ENCODE data around the gene S100A12.
"Not testable (repeated sequence)": the region's sequence is repeated elsewhere in the genome, so short reads cannot be mapped to it uniquely, and the experiment has no call there.

The S100A12 gene

DNA sequence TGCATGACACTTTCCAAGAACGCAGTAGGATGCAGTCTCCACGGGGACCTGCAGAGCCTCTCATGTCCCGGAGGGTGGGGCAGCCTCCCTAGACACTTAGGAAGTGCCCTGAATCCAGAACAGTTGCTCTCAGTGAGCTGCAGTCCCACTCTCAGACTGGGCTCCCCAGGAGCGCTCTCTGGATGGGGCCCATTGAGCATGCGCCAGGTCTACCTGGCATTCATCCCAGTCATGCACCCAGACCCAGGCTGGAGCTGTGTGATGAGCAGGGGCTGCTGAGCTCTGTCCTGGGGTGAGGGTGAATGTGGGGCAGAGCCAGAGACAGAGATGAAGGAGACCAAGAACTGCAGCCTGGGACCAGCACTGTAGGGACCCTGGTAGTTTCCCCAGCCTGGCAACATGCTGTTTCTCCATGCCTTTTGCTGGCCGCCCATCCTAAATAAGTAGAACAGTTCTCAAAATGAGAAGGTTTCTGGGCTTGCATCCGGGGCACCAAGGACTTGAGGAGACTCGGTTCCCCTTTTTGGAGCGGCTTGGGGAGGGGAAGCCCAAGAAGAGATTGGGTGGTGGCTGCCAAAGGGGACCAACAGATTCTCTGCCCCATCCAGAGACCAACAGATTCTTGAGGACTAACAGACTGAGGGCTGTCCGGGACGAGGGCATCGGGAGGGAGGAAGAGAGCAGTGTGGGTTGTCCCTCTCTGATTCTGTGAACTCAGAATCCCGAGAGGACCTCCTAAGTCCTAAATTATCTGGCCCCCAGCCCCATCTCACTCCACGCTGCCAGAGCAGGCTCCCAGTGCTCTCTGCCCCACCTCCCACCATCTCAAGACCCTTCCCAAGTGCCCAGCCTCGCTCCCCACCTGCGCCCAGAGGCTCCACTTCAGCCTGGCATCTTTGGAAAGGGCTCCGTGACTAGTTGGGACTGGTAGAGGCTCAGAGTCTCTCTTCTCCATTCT, 25.8 kb downstream of the S100A12 start:
- no peak for DNase-seq

DNA sequence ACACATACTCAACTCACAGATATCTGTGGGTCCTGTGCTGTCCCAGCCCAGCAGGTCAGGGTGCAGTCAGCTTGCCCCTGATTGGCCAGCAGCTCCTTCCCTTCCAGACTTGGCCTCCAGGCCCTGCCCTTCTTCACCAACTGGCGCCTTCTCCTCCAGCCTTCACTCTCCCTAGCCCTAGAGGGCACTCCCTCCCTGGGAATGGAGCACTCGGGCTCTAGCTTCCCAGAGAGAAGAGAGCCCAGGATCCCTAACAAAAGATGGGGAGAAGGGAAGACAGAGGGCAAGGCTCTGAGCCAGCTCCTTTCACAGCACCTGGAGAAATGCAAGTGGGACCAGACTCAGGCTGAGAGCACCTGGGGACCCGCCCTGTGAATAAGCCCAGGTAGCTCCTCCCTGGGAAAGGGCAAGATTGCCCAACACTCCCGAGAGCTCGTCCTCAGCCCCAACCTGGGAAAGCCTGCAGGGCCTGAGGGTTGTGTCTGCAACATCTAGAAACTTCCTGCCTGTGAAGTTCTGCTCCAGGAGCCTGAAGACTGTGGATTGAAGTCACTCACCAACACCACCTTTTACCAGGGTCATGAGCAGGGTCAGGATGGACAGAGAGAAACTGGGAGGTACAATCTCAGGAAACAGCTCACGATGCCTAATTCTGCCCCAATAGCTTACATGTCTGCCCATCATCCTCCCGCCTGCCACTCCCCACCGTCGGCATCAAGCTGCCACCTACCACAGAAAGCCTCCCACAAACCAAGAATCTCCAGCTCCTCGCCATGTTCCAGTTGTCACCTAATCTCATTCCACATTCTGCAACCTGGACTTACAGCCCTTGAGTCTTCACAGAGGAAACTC, 26.7 kb downstream of the S100A12 start, which contains the start of gene PGLYRP4:
PGLYRP4 (minus strand) TSS at position 331 of the 852 bp plus-strand sequence. CDS start 909 bp downstream, outside the sequence.
- no peak for DNase-seq

DNA sequence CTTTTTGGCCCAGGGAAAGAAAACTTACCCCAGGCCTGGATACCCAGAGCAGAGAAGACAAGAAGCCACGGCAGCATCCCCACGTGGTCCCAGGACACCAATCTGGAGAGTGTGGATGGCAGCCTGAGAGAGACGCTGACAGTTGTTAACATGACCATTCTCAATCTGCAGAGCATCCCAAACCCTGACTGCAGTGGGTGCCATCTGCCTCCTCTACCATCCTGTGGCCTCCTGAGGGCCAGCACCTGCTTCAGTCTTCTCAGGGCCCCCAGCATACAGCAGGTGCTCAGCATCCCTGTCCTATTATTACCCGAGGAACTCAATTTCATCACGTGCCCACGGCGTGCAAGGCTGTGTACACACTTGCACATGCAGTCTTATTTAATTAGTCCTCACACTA, 27.6 kb downstream of the S100A12 start:
- DNase-seq: no peak

DNA sequence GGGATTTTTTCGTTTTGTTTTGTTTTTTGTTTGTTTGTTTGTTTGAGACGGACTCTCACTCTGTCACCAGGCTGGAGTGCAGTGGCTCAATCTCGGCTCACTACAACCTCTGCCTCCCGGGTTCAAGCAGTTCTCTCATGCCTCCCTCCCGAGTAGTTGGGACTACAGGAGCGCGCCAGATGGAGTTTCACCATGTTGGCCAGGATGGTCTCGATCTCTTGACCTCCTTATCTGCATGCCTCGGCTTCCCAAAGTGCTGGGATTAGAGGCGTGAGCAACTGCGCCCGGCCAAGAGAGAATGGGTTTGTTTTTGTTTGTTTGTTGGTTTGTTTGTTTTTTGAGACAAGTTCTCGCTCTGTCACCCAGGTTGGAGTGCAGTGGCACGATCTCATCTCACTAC, 28.4 kb downstream of the S100A12 start:
- DNase-seq: not testable (repeated sequence)

DNA sequence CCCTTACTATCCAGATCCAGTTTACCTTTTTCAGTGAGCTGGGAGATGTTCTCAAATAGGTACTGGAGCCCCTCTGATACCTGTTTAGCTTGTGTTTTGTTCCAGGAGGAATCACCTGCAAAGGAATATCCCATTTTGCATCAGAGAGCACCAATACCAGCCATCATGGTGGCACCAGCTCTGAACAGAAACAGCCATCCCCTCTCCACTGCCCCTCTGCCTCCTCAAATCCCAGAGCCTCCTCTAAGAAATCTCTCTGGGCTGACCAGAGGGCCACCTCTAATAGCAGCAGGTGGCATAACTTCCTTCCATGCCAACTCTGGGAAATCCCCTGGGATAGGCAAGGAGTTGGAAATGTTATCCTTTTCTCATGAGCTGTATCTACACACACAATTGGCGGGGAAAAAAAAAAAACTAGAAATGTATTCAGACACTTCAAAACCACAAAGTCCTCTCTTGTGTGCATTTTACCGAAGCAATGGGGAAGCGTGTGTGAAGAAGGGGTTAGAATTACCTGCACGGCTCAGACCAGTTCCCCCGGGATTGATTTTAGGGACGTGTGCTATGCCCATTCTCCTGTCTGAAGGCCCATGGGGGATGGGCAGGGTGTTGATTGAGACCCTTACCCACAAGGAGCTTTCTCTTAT, 29.2 kb downstream of the S100A12 start:
- DNase-seq: no peak

DNA sequence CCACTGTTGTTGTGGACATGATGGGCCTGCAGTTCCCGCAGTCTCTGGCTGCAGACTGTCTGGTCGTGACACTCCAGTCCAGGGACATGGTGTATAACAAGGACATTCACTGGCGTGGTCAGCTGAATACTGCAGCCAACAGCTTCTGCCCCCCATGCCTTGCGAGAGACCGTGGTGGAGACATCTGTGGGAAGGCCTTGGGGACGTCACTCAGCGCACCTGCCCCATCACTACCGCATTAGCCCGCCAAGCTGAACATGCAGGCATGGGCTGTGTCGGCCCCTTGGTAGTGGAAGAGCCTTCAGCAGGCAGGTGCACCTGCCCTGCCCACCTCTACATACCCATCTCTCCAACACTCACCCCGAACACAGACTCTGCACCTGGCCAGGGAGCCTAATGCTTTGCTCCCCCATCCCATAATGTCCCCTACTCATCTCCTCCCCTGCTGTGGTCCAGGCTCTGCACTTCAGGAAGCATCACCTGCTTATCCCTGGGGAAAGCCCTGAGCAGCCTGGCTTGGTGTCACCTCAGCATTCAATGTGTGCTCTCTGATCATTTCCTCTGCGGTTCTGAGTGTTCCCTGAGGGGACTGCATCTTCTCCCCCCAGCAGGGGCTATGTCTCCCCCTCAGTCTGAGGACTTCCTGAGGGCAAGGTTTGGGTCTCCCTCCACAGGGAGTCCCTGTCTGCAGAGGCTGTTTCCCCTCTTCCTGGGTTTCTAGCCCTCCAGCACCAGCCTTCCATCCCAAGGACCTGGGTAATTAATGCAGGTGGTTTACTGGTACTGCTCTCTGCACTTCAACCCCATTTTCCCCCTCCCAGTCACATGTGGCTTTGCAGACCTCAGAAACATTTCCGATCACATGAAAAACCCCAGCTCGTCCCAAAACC, 30.0 kb downstream of the S100A12 start:
- no peak for DNase-seq

DNA sequence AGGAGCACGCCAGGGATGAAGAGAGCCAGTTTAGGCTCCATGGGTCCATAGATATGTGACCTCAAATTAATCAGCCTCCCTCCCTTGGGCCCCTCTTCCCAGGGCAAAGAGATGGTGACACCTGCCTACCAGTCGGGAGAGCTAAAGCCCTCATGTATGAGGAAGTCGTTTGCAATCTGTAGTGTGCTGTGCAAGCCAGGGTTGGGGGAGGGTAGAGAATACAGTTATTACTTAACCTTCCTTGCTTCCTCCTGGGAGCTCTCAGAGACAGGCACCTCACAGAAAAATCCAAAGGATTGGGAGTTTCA, 30.7 kb downstream of the S100A12 start:
- peak; percentile 47 for DNase-seq

DNA sequence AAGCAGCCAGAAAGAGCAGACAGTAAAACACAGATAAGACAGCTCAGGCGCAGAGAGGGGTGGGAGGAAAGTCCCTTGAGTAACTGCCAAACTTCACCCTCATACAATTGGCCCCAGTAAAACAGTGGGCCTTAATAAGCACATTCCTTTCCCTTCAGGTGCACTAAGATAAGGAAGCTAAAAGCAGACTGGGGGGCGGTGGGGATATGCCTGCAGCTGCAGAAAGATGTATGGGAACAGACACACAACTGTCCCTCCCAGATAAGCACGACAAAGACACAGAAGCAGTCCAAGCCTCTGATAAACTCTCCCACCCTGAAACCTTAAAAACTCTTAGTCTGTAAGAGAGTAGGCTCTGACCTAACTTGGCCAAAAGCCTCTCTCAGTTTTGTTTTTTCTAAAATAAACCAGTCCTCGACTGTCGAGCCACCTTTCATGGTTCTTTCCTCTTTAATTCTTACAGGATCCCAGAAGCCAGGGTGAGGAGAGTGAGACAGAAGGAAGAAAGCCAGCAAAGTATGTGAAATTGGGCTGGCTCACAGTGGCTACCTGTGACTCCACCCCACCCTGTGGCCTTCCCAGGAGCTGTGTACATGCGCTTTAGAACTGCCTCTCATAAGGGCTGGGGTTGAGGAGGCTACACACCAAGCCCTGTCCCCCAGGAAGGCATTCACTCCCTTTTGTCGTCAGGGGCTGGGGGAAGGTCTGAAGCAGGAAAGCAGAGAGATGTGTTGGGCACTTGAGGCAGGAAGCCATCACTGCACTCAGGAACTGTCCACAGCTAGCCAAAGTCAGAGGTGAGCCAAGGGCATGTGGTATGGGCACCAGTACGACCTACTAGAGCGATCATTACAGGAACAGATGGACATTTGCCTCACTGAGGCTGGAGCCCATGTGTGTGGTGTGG, 31.4 kb downstream of the S100A12 start:
- no peak for DNase-seq

DNA sequence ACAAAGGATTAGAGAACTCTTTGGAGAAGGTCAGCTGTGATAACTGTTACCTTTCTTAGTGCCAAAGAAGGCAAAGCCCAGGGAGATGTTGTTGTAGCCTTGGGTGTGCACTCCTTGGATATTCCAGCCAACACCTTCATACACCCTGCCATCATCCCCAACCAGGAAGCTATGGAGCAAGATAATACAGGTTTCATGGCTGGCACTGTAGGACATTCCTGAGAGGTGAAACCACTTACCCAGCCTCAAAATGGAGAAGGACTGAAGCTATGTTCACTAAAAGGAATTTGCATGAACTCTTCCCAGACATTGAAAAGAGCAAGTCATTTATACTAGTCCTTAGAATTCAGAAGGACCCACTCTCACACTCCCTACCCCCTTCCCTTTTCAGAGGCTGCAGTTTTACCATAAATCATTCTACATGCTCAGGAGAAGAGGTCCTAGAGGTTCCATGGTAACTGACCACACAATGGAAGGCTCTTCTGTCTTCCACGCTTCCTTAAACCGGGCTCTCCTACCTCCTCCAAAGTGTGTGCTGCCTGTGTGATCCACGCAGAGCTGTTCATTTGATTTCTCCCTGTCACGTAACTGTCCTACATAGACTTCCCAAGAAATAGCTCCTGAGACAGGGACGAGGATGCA, 32.3 kb downstream of the S100A12 start:
- DNase-seq: no peak

DNA sequence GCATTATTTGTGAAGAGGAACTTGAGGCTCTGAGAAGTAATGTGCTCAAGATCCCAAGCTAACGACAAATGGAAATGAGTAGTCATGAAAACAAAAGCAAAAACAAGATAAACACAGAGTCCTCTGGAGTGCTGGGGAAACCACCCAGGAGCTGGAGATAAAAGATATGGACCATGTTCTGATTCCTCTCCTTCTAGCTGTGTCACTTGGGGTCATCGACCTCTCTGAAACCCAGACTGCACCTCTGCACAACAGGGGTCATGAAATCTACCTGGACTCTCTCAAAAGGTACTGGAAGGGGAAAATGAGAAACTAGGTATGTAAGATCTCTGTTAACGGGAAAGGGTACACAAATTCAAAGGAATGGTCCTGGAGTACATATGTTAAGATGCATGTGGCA, 33.2 kb downstream of the S100A12 start:
- no peak for DNase-seq

DNA sequence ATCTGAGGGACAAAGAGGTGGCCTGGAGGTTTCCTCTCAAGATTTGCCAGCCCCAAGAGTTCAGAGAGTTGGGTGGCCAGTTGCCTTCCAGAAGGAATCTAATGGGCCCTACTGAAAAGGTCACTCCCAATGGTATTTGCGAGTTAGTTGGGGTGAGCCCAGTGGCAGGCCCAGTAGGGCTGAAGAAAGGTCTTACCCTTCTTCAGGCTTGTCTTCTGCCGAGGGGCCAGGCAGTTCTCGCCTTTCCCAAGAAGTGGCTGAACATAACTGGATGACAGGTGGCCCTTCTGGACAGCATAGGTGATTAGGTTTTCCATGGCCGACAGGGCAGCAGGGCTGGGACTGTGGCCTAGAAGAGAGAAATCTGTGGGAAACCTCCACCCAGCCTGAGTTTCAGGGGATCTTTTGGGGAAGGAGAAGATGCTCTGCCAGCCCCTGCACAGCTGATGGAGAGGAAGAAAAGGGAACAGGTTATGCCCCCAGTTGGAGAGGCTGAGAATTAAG, 33.9 kb downstream of the S100A12 start:
- DNase-seq: no peak

DNA sequence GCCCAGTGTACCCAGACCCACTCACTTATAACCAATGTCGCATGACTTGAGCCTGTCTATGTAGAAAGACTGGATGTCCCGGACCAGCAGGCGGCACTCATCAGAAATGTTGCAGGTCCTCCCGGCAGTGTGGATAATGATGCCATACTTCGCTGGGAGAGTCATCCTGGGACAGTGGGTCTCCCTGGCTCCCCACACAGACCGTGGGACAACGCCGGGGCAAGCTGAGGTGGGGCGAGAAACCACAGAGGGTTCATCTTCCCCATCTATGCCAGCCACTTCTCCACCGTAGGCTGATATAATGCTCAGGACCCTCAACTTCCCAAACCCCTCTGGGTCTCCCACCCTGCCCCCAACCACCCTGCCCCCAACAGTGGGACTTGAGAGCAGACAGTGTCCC, 35.1 kb downstream of the S100A12 start:
- no peak for DNase-seq

DNA sequence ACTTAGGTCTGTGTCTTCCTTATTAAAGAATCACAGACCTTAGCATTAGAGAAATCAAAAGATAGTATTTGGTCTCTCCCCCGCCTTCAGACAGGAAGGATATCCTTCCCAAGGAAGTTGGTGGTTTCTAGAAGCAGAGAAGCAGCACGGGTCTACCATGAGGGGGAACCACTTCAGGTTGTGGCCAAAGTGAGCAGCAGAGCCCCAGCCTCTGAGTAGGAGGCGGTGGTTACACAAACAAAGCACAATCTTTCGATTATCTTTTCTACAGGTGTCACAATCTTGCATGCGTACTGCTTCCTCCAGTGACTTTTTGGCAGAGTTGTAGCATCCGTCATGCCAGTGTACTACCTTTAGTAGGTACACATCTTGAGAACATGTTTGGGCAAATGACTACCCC, 35.6 kb downstream of the S100A12 start:
- DNase-seq: no peak

DNA sequence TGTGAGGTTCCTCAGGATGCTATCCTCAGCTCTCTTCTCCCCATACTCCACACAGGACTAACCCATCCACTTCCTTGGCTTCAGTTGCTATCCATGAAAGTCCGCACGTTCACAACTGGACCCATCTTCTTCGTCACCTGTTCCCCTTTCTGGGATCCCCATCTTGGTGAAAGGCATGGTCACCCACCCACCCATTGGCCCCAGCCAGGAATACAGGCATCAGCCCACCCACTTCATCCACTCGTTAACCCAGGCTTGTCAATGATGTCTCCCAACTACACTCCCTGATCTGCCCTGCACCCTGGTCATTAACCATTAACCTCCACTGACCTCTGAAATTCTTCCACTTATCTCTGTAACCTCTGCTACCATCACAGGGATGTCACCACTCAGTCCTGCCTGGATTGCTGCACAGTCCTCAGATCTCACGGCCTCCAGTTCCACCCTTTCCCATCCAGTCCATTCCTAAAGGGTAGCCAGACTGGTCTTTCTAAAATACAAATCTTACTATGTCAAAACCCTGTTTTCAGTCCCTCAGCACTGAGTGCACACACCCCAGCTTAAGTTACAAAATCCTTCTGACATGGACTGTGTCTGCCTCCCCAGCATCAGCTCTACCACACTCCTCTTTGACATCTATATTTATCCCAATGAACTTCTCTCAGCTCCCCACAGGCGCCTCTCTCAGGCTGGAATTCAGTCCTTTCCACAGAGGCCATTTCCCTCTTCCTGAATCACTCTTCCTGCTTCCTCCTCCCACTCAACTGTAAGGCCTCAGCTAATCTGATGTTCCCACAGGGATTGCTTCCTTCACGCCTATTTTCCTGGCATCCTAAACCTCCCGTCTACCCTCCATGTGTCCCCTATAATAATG, 37.2 kb downstream of the S100A12 start:
- DNase-seq: no peak

DNA sequence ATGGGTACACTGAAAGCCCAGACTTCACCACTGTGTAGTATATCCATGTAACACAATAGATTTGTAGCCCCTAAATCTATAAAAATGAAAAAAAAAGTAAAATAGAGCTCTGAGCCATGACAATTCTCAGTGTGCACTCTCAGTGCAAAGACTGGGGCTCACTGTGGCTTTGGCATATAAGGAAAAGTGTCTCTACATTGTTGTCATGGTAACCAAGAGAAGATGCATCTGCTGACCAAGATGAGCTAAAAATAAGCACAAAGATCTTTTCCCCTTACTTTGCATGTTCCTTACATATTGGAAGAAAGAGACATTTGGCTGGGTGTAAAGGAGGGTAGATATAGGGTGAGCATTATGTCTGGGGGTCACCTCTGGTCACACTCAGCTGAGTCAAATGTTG, 38.8 kb downstream of the S100A12 start:
- DNase-seq: no peak

DNA sequence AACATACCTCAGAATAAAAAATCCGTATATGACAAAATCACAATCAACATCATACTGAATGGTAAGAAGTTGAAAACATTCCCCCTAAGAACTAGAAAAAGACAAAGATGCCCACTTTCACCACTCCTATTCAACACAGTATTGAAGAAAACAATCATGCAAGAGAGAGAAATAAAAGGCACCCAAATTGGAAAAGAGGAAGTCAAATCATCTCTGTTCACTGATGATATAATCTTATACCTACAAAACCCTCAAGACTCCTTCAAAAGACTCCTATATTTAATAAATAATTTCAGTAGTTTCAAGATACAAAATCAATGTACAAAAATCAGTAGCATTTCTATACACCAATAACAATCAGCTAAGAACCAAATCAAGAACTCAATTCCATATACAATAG, 41.5 kb downstream of the S100A12 start:
- DNase-seq: no peak

DNA sequence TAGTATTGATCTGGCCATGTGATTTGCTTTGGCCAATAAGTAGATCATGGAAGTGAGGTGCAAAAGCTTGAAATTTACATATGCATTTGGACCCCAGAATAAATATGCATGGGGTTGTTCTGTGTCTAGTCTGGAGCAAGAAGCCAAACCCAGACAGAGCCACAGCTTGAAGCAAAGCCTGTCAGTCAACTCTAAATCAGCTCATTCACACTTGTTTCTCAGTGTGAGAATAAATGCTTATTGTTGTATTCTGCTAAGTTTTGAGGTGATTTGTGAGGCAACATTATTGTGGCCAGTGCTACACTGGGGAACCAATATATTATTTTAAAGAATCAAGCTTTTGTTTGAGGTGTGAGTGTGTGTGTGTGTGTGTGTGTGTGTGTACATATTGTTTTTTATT, 50.5 kb downstream of the S100A12 start:
- DNase-seq: no peak
